CD4-positive, alpha-beta T cell (primary cell): Measurements from ENCODE around the gene CLPTM1. TPM values are rescaled to one million over a fixed set of nuclear protein-coding genes. Genes with fewer than 3 reads are reported as not detected.

Source experiments
- ATAC-seq: fragments of 200-7000 bp; cut with Tn5 transposase; one replicate; pipeline ENCODE4 v1.10.0; 2022; ENCODE audit warnings: mild to moderate bottlenecking; ENCODE audit not compliant: poor library complexity
- CTCF ChIA-PET: fragments of 350-600 bp; sonication (Branson Sonifier 250); formaldehyde crosslinking; loops from one replicate; lab custom pipeline; 2021; ENCODE audit warnings: antibody characterized with exemption, inconsistent platforms; lab: Charles Lee
- POLR2A ChIA-PET: fragments of 350-600 bp; sonication (Branson Sonifier 250); formaldehyde crosslinking; loops from one replicate; lab custom pipeline; 2021; ENCODE audit warnings: antibody characterized with exemption, inconsistent platforms; lab: Charles Lee
- DNase-seq, 14 experiments: peaks; one replicate each; pipeline ENCODE4 v3.0.0-alpha.2; 2013 to 2020; ENCODE audit warnings: mixed read lengths in 2 of 14
- H3K27ac ChIP-seq, 2 donors: one replicate each; pipeline versions ENCODE4 v1.5.1 to v1.7.0; 2013; ENCODE audit warnings: low read length in 2 of 2, low read depth in 1 of 2, mild to moderate bottlenecking in 1 of 2
- H3K27me3 ChIP-seq, 2 experiments: 1 replicate in 1 of 2; 2 replicates in 1 of 2; pipeline versions ENCODE4 v1.6.1 to v1.7.0; 2013; ENCODE audit warnings: low read length in 2 of 2, control low read depth in 1 of 2, mild to moderate bottlenecking in 1 of 2, moderate library complexity in 1 of 2; ENCODE audit not compliant: insufficient read depth in 2 of 2, control insufficient read depth in 1 of 2
- H3K36me3 ChIP-seq: one replicate; pipeline ENCODE4 v1.6.1; 2013; ENCODE audit warnings: low read length, control low read depth; ENCODE audit not compliant: insufficient read depth
- H3K4me1 ChIP-seq: one replicate; pipeline ENCODE4 v1.6.1; 2013; ENCODE audit warnings: low read length, control low read depth; ENCODE audit not compliant: insufficient read depth
- H3K4me3 ChIP-seq: one replicate; pipeline ENCODE4 v1.5.1; 2013; ENCODE audit warnings: mild to moderate bottlenecking, low read length, moderate library complexity
- H3K9me3 ChIP-seq, 2 experiments: 1 replicate in 1 of 2; 2 replicates in 1 of 2; pipeline versions ENCODE4 v1.6.1 to v1.7.0; 2013; ENCODE audit warnings: low read length in 2 of 2, mild to moderate bottlenecking in 2 of 2, control low read depth in 1 of 2, moderate library complexity in 1 of 2; ENCODE audit not compliant: control insufficient read depth in 1 of 2, insufficient read depth in 1 of 2
- H3K27ac Mint-ChIP-seq: one replicate; pipeline ENCODE4 v1.8.0; 2020; ENCODE audit warnings: mixed read lengths
- H3K27me3 Mint-ChIP-seq: one replicate; pipeline ENCODE4 v1.8.0; 2021; ENCODE audit warnings: mixed read lengths
- H3K36me3 Mint-ChIP-seq: one replicate; pipeline ENCODE4 v1.8.0; 2021; ENCODE audit warnings: low read depth, mixed read lengths
- H3K4me1 Mint-ChIP-seq: one replicate; pipeline ENCODE4 v1.8.0; 2021; ENCODE audit warnings: low read depth, mixed read lengths
- H3K4me3 Mint-ChIP-seq: one replicate; pipeline ENCODE4 v1.8.0; 2020; ENCODE audit warnings: mild to moderate bottlenecking, mixed read lengths
- H3K9me3 Mint-ChIP-seq: one replicate; pipeline ENCODE4 v1.8.0; 2020; ENCODE audit warnings: mixed read lengths
- CTCF ChIP-seq: fragments of 200-600 bp; IDR thresholded peaks from one replicate; pipeline ENCODE4 v1.8.0; 2022; ENCODE audit warnings: antibody characterized with exemption, mild to moderate bottlenecking
- intact Hi-C, 2 experiments: fragments of 100-400 bp; cut with DNase I in 1 of 2; cut with micrococcal nuclease in 1 of 2; formaldehyde crosslinking; loops; one replicate each; pipeline versions ENCODE4 v1.15.1 to v1.9.0; 2023 to 2025; cut with DNase I, micrococcal nuclease
- total RNA-seq, 174 experiments: library from RNA in 2 of 174; stranded (reverse) in 2 of 174; gene quantifications; one replicate each; pipeline ENCODE4 v1.2.3 and lab custom pipeline; 2021 to 2026

The CLPTM1 gene
- total RNA-seq, 2 experiments from 2014 or later = 71.0 to 72.7 TPM

- Mint-ChIP-seq H3K4me1 (no peaks in the 10 kb centered on the region), H3K4me3 (no peak overlapping the region), H3K27me3 (no peaks in the 10 kb centered on the region), H3K9me3 (no peaks in the 10 kb centered on the region), H3K27ac (no peak overlapping the region), H3K36me3 (peaks cover 58% of the 10 kb centered on the region)
- ChIA-PET POLR2A (no interaction called here), CTCF (no interaction called here)
- intact Hi-C loops = no loop called here
- Histone ChIP-seq H3K4me1 (no peaks in the 10 kb centered on the region), H3K27me3 (no peaks in the 10 kb centered on the region), H3K4me3 (no peak overlapping the region), H3K36me3 (peaks cover 61% of the 10 kb centered on the region), H3K9me3 (no peaks in the 10 kb centered on the region), H3K27ac (no peak overlapping the region)
- TF ChIP-seq CTCF = no peak
- DNase-seq (no peak), ATAC-seq (no peak)
These were observed 70.1 kb downstream of the CLPTM1 start for GRCh38 chr19:45025264-45025663.

GRCh38 chr19:45027371-45027770 lies 72.2 kb downstream of the CLPTM1 start:
- no peaks in the 10 kb centered on the region for H3K4me1 ChIP-seq
- TF ChIP-seq CTCF = no peak
- Mint-ChIP-seq H3K36me3 (peaks cover 60% of the 10 kb centered on the region), H3K4me1 (no peaks in the 10 kb centered on the region), H3K9me3 (no peaks in the 10 kb centered on the region), H3K27ac (no peak overlapping the region), H3K4me3 (no peak overlapping the region), H3K27me3 (no peaks in the 10 kb centered on the region)
- DNase-seq = no peak
- intact Hi-C loops = no loop called here
- peaks cover 65% of the 10 kb centered on the region for H3K36me3 ChIP-seq
- ATAC-seq = no peak
- no peaks in the 10 kb centered on the region for H3K27me3 ChIP-seq
- ChIA-PET POLR2A (no interaction called here), CTCF (interaction anchor here (1.2 to 1.9 kb wide), 2 partner anchors 32 kb away, joined by 3 to 4 read pairs; no protein-coding TSS in a partner anchor)
- H3K9me3 ChIP-seq = no peaks in the 10 kb centered on the region
- no peak overlapping the region for H3K27ac ChIP-seq
- no peak overlapping the region for H3K4me3 ChIP-seq

GRCh38 chr19:45030825-45031224 lies 75.6 kb downstream of the CLPTM1 start:
- no peak for TF ChIP-seq CTCF
- no peak overlapping the region for H3K4me3 ChIP-seq
- H3K27ac ChIP-seq = no peak overlapping the region
- no peaks in the 10 kb centered on the region for H3K9me3 ChIP-seq
- intact Hi-C loops = no loop called here
- Mint-ChIP-seq H3K36me3 (peaks cover 74% of the 10 kb centered on the region), H3K9me3 (no peaks in the 10 kb centered on the region), H3K27ac (no peak overlapping the region), H3K4me1 (no peaks in the 10 kb centered on the region), H3K27me3 (no peaks in the 10 kb centered on the region), H3K4me3 (no peak overlapping the region)
- CTCF ChIA-PET = no interaction called here
- DNase-seq (no peak), ATAC-seq (no peak)
- peaks cover 74% of the 10 kb centered on the region for H3K36me3 ChIP-seq
- no peaks in the 10 kb centered on the region for H3K4me1 ChIP-seq
- no peaks in the 10 kb centered on the region for H3K27me3 ChIP-seq
- POLR2A ChIA-PET = no interaction called here
